Fibroblast of mammary gland (primary cell): Measurements from ENCODE around the gene TEDC1.

ENCODE experiments used
- DNase-seq: peaks from one replicate; pipeline ENCODE4 v3.0.0-alpha.2; 2010; ENCODE audit warnings: low read depth
- H3K4me3 ChIP-seq: 2 replicates; pipeline ENCODE4 v1.5.1; 2011; ENCODE audit warnings: low read depth, mild to moderate bottlenecking, low read length, moderate library complexity; ENCODE audit not compliant: control insufficient read depth
- TF ChIP-seq, protein P1 (sequence below): conservative IDR thresholded peaks from 2 replicates; pipeline ENCODE4 v1.5.1; 2011; ENCODE audit warnings: low read depth, low read length, inconsistent platforms; ENCODE audit not compliant: control insufficient read depth, insufficient read depth

Gene TEDC1

DNA sequence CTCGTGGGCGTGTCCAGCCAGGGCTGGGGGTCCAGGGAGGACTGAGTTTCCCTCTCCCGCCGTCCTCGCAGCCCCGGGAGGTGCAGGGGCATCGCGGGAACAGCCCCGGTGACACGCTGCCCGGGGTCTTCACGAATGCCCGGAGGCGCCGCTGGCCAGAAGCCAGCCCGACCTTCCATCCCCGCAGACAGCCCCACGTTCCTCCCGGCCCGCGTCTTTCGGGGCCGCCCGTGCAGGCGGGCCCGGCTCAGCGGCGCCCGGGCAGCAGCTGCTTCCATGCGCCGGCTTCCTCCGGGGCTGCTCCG, 827 bp upstream of the TEDC1 start:
- DNase-seq, result no peak
- TF ChIP-seq, protein P1, sequence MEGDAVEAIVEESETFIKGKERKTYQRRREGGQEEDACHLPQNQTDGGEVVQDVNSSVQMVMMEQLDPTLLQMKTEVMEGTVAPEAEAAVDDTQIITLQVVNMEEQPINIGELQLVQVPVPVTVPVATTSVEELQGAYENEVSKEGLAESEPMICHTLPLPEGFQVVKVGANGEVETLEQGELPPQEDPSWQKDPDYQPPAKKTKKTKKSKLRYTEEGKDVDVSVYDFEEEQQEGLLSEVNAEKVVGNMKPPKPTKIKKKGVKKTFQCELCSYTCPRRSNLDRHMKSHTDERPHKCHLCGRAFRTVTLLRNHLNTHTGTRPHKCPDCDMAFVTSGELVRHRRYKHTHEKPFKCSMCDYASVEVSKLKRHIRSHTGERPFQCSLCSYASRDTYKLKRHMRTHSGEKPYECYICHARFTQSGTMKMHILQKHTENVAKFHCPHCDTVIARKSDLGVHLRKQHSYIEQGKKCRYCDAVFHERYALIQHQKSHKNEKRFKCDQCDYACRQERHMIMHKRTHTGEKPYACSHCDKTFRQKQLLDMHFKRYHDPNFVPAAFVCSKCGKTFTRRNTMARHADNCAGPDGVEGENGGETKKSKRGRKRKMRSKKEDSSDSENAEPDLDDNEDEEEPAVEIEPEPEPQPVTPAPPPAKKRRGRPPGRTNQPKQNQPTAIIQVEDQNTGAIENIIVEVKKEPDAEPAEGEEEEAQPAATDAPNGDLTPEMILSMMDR, result no peak
- H3K4me3 ChIP-seq, result peak overlapping the region; percentile 52

DNA sequence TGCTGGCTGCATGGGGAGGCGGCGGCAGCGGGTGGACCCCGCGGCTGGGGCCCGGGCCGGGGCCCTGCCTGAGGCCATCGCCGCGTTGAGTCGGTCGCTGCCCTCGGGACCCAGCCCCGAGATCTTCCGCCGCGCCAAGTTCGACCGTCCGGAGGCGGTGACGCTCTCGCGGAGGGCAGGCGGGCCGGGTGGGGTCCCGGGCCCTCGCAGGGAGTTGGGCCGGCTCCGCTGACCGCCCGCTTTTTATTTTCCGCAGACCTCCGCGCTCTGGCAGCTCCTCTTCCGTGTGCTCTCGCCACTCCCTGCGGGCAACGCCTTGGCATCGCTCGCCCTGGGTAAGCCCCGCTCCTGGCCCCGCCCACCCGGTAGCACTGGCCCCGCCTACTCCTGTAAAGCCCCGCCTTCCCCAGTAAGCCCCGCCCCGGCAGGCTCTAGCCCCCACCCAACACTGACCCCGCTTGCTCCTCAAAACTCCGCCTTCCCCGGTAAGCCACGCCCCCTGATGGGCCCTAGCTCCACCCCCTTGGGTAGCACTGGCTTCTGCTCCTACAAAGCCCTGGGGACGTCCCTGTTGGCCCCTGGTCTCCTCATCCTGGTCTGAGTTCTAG, 424 bp downstream of the TEDC1 start:
- DNase-seq, result peak; percentile 68
- H3K4me3 ChIP-seq, result peak overlapping the region; percentile 61
- TF ChIP-seq, protein P1, result no peak

DNA sequence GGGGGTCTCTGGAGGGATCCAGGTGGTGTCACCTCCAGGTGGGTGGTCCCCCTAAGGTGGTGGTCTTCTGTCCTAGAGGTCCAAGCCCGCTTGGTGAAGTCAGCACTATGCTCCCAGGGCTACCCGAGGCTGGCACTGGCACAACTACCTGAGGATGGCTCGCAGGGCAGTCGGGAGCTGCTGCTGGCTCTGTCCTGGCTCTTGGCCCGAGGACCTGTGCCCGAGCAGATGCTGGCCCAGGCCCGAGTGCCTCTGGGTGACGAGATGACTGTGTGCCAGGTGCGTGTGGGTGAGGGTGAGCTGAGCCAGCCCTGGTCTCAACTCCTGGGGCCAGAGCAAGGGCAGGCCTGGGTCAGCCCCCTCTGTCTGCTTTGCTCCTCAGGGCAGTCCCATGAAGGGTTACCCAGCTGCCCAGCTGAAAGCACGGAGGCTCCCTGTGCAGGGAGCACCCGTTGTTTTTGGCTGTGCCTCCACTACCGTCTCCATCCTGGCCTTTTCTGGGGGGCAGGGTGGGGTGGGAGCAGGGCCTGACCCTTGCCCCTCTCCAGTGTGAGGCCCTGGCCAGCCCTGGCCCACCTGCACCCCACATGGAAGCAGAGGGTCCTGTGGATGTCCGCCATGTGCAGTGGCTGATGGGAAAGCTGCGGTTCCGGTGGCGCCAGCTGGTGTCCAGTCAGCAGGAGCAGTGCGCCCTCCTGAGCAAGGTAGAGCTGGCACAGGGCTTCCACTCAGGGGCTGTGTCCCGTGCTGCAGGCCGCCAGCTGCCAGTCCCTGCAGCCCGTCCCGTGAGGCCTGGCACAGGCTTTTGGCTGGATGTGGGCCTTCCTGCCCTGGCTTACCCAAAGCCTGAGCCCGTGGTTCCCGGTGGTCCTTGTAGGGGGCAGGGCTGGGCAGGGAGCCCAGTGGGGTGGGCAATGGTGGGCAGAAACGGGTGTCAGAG, 1.3 kb downstream of the TEDC1 start:
- peak overlapping the region; percentile 61 for H3K4me3 ChIP-seq
- TF ChIP-seq, protein P1, result no peak

DNA sequence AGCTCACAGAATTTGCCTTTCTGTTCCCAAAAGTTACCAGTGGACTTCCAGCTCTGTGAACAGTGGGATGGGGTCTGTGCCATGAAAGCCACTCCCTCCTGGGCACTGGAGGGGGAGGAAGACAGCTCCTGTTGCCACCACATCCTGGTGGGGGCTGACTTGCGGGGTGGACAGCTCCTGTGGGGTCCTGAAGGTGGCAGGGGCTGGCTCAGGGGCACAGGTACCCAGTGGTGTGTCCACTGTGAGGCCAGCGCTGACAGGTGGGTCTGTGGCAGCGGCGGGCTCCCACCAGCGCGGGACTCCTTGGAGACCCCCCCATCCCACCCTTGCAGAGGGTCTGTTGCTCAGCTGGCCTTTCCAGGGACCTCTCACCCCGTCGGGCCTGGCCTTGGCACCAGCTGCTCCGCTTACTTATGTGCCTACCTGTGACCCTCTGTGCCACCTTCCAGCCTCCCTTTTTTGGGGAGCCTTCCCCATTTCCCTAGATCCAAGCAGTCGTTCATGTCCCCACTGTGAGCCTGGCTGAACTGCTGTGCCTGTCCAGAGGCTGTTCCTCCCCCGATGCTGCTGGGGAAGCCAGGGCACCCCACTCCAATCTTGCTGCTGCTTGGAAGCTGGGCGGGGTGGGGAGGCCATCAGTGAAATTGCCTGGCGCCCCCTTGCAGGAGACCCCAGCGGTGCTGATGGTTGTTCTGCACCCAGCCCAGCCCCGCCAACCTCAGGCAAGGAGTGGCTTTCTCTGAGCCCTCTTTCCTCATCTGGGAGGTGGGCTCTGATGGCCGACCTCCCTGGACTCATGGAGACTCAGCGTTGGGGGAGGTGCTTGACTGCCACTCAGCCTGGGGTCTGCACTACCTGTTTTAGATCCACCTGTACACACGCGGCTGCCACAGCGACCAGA, 2.2 kb downstream of the TEDC1 start:
- H3K4me3 ChIP-seq, result no peak overlapping the region
- no peak for DNase-seq
- TF ChIP-seq, protein P1, result no peak

More for the DNA sequence above, 1.3 kb downstream of the TEDC1 start:
- no peak for DNase-seq

DNA sequence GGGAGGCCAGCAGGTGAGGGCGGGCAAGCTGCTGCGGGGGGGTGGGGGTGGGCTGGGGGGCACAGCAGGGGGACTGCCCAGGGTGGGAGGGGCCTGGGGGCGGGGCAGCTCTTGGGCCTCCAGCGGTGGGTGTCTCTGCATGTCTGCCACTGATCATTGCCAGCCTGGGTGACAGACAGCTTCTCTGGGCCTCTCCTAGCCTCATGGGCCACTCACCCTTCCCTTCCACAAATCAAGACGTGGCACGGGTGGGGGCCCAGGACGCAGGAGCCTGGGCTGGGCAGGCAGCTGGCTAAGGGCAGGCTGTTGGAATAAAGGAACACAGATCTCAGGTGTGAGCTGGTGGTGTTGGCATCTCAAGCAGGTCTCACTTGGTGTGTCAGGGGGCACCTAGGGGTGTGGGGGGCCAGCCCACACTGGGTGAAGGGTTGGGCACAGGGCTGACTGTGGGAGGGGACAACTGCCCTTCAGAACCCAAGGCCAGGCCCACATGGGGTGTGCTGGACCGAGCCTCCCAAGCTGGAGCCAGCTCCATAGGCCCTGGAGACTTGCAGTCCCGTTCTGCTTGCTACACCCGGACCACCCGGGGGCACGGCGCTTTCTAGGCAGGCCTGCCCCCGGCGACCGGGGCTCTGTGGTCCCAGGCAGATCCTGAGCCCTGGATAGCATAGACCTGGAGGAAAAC, 3.0 kb downstream of the TEDC1 start:
- TF ChIP-seq, protein P1, result no peak
- no peak for DNase-seq
- H3K4me3 ChIP-seq, result no peak overlapping the region

DNA sequence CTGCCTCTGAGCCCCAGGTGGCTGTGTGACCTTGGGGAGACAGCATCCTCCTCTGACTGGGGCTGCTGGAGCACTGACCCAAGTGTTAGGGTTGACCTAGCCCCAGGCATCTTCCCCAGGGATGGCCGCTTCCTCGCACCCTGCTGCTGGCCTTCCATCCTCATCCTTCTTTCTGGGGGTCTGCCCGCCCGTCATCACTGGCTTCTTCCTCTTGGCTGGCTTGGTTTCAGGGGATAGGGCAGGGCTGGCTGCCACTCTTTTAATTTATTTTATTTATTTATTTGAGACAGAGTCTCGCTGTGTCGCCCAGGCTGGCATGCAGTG, 3.5 kb downstream of the TEDC1 start:
- no peak overlapping the region for H3K4me3 ChIP-seq
- DNase-seq, result no peak
- TF ChIP-seq, protein P1, result no peak
